GM12891 (cell line): Measurements from ENCODE around the gene PRKAR1B.

Source experiments
- PAX5 ChIP-seq: IDR thresholded peaks from 2 replicates; pipeline ENCODE4 v1.6.1; 2011; ENCODE audit warnings: low read length, moderate library complexity, mild to moderate bottlenecking; ENCODE audit not compliant: insufficient read depth, severe bottlenecking
- POLR2A ChIP-seq: IDR thresholded peaks from 2 replicates; pipeline ENCODE4 v1.6.1; 2011; ENCODE audit warnings: low read depth, low read length, control low read depth
- POLR2AphosphoS5 ChIP-seq: IDR thresholded peaks from 2 replicates; pipeline ENCODE4 v1.6.1; 2011; ENCODE audit warnings: low read depth, low read length, control low read depth
- POU2F2 ChIP-seq: IDR thresholded peaks from 2 replicates; pipeline ENCODE4 v1.6.1; 2011; ENCODE audit warnings: low read depth, mild to moderate bottlenecking, control low read depth, low read length, moderate library complexity
- TAF1 ChIP-seq: IDR thresholded peaks from 2 replicates; pipeline ENCODE4 v1.6.1; 2011; ENCODE audit warnings: low read depth, low read length, control low read depth

DNA sequence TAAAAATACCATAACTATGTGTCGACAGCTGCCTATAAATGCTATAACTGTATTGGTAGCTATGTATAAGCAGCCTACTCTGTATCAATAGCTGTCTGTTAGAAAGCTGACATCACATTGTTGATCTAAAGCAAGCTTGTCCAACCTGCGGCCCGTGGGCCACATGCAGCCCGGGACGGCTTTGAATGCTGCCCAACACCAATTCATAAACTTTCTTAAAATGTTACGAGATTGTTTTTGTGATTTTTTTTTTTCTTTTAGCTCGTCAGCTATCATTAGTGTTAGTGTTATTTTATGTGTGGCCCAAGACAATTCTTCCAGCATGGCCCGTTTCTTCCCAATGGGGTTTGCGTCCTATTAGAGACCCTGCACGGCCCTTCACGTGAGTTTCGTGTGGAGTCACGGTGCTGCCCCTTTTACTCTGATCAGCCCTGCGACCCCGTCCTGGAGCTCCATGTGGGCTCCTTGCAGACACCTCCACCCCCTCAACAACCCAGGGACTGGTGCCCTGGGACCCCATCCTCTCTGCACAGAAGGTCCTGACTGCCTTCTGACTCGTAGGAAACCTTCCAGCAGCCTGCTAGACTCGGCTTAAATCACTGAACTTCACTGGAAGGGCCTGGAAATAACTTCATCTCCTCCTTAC is 4.5 kb upstream of the PRKAR1B start:
- no peak for TF ChIP-seq PAX5
- TF ChIP-seq POLR2AphosphoS5 = no peak
- no peak for TF ChIP-seq TAF1
- TF ChIP-seq POLR2A = no peak
- no peak for TF ChIP-seq POU2F2
